ENCODE data around the gene VWA5B2. TPM values are rescaled to one million over a fixed set of nuclear protein-coding genes. Genes with fewer than 3 reads are reported as not detected.

The VWA5B2 gene
- polyA plus RNA-seq, 1 donor from 2014 or later = 0.33 TPM

DNA sequence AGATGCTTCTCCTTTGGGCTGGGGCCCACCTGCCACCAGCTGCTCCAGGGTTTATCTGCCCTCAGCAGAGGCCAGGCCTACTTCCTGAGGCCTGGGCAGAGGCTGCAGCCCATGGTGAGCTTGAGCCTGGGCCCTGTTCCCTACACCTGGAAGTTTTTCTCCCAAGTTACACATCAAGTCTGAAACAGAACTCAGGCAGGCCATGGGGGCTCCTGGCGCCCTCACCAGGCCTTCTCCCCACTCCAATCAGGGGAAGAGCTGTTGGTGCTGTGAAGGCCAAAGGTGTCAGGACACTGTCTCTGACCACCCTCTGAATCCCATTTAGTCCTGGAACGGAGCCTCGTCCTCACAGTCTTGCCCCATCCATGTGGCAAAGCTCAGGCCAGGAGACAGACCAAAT is 7.3 kb downstream of the VWA5B2 start:
- no peak overlapping the region for H3K4me2 ChIP-seq (ENCODE audit: low read length)
- no peaks in the 10 kb centered on the region for H3K9me2 ChIP-seq (ENCODE audit: insufficient read depth, low read length)
- H3K9me3 ChIP-seq (ENCODE audit: low read length) = no peaks in the 10 kb centered on the region
- H3K4me3 ChIP-seq (ENCODE audit: low read length) = no peak overlapping the region
- no peaks in the 10 kb centered on the region for H3K36me3 ChIP-seq (ENCODE audit: insufficient read depth, low read length)
- H2AFZ ChIP-seq (ENCODE audit: low read depth, low read length) = no peak overlapping the region
- no peak overlapping the region for H3K9ac ChIP-seq (ENCODE audit: low read length)
- no peak for TF ChIP-seq SMC3 (conservative IDR thresholded peaks at IDR 0.05; ENCODE audit: poor library complexity)
- TF ChIP-seq TAF1 (IDR thresholded peaks at IDR 0.05; ENCODE audit: low read depth) = no peak
- no peak for TF ChIP-seq CTCF (IDR thresholded peaks at IDR 0.05; ENCODE audit: poor library complexity, severe bottlenecking)
- TF ChIP-seq POLR2AphosphoS5 (IDR thresholded peaks at IDR 0.05) = no peak
- no peak for TF ChIP-seq EP300 (conservative IDR thresholded peaks at IDR 0.05; ENCODE audit: poor library complexity, severe bottlenecking)
- TF ChIP-seq MXI1 (conservative IDR thresholded peaks at IDR 0.05; ENCODE audit: poor library complexity, severe bottlenecking) = no peak
- no peak for TF ChIP-seq RAD21 (conservative IDR thresholded peaks at IDR 0.05)
- TF ChIP-seq REST (IDR thresholded peaks at IDR 0.05; ENCODE audit: borderline replicate concordance) = no peak
- no peak for TF ChIP-seq EZH2 (IDR thresholded peaks at IDR 0.05; ENCODE audit: borderline replicate concordance, insufficient read depth, low read length, poor library complexity, severe bottlenecking)
- no peaks in the 10 kb centered on the region for H3K79me2 ChIP-seq (replicated peaks; ENCODE audit: insufficient read depth, low read length)
- H3K27ac ChIP-seq (ENCODE audit: low read length) = no peak overlapping the region
- no peaks in the 10 kb centered on the region for H4K20me1 ChIP-seq (ENCODE audit: insufficient read depth)
- no peaks in the 10 kb centered on the region for H3F3A ChIP-seq (ENCODE audit: insufficient read depth, low read length, poor library complexity, severe bottlenecking)
- peaks cover 25% of the 10 kb centered on the region for H3K27me3 ChIP-seq (ENCODE audit: insufficient read depth, low read depth, low read length)

- Histone ChIP-seq H3K27ac (ENCODE audit: low read length) (no peak overlapping the region), H3K79me2 (replicated peaks; ENCODE audit: insufficient read depth, low read length) (no peaks in the 10 kb centered on the region), H3K9me3 (ENCODE audit: low read length) (no peaks in the 10 kb centered on the region), H4K20me1 (ENCODE audit: insufficient read depth) (no peaks in the 10 kb centered on the region), H3K36me3 (ENCODE audit: insufficient read depth, low read length) (no peaks in the 10 kb centered on the region), H3F3A (ENCODE audit: insufficient read depth, low read length, poor library complexity, severe bottlenecking) (no peaks in the 10 kb centered on the region), H3K4me3 (ENCODE audit: low read length) (no peak overlapping the region), H2AFZ (ENCODE audit: low read depth, low read length) (no peak overlapping the region), H3K27me3 (ENCODE audit: insufficient read depth, low read depth, low read length) (peaks cover 19% of the 10 kb centered on the region), H3K9ac (ENCODE audit: low read length) (no peak overlapping the region), H3K9me2 (ENCODE audit: insufficient read depth, low read length) (no peaks in the 10 kb centered on the region), H3K4me2 (ENCODE audit: low read length) (no peak overlapping the region)
- TF ChIP-seq POLR2AphosphoS5 (IDR thresholded peaks at IDR 0.05) = no peak
- no peak for TF ChIP-seq RAD21 (conservative IDR thresholded peaks at IDR 0.05)
- TF ChIP-seq EP300 (conservative IDR thresholded peaks at IDR 0.05; ENCODE audit: poor library complexity, severe bottlenecking) = no peak
- no peak for TF ChIP-seq CTCF (IDR thresholded peaks at IDR 0.05; ENCODE audit: poor library complexity, severe bottlenecking)
- TF ChIP-seq REST (IDR thresholded peaks at IDR 0.05; ENCODE audit: borderline replicate concordance) = no peak
- no peak for TF ChIP-seq SMC3 (conservative IDR thresholded peaks at IDR 0.05; ENCODE audit: poor library complexity)
- no peak for TF ChIP-seq TAF1 (IDR thresholded peaks at IDR 0.05; ENCODE audit: low read depth)
- no peak for TF ChIP-seq MXI1 (conservative IDR thresholded peaks at IDR 0.05; ENCODE audit: poor library complexity, severe bottlenecking)
- no peak for TF ChIP-seq EZH2 (IDR thresholded peaks at IDR 0.05; ENCODE audit: borderline replicate concordance, insufficient read depth, low read length, poor library complexity, severe bottlenecking)
These were observed 7.8 kb downstream of the VWA5B2 start for GRCh38 chr3:184237211-184237610.

All from neural cell (in vitro differentiated cells).